RWPE2 (cell line): ENCODE data around the gene LIF.

Experiments
- ATAC-seq: fragments of 200-7000 bp; cut with Tn5 transposase; 3 replicates; pipeline ENCODE4 v1.9.1; 2021; ENCODE audit warnings: low read depth
- DNase-seq: peaks from one replicate; pipeline ENCODE4 v3.0.0-alpha.2; 2020; ENCODE audit warnings: low spot score
- H3K27ac ChIP-seq: fragments of 450-650 bp; 2 replicates; pipeline ENCODE4 v1.5.1; 2017; ENCODE audit warnings: mild to moderate bottlenecking; ENCODE audit not compliant: poor library complexity, severe bottlenecking
- H3K27me3 ChIP-seq: fragments of 250-450 bp; sonication (Bioruptor Pico); 2 replicates; pipeline ENCODE4 v1.5.1; 2021; ENCODE audit warnings: mild to moderate bottlenecking, moderate library complexity; ENCODE audit not compliant: insufficient read depth, poor library complexity, severe bottlenecking
- H3K36me3 ChIP-seq: fragments of 250-450 bp; sonication (Bioruptor Pico); 2 replicates; pipeline ENCODE4 v1.5.1; 2020; ENCODE audit warnings: low read depth, mild to moderate bottlenecking, moderate library complexity
- H3K4me1 ChIP-seq: fragments of 250-450 bp; sonication (Bioruptor Pico); 2 replicates; pipeline ENCODE4 v1.5.1; 2021; ENCODE audit warnings: mild to moderate bottlenecking, moderate library complexity; ENCODE audit not compliant: insufficient read depth, poor library complexity, severe bottlenecking
- H3K4me3 ChIP-seq: fragments of 250-450 bp; sonication (Bioruptor Pico); 2 replicates; pipeline ENCODE4 v1.5.1; 2021; ENCODE audit warnings: mild to moderate bottlenecking, moderate library complexity; ENCODE audit not compliant: severe bottlenecking
- H3K9me3 ChIP-seq: fragments of 250-450 bp; sonication (Bioruptor Pico); 2 replicates; pipeline ENCODE4 v1.5.1; 2021; ENCODE audit warnings: mild to moderate bottlenecking, moderate library complexity; ENCODE audit not compliant: severe bottlenecking
- CTCF ChIP-seq: fragments of 450-650 bp; IDR thresholded peaks from one replicate; pipeline ENCODE4 v1.5.1; 2017; ENCODE audit warnings: mild to moderate bottlenecking, moderate library complexity; ENCODE audit not compliant: poor library complexity, severe bottlenecking

Gene LIF

DNA sequence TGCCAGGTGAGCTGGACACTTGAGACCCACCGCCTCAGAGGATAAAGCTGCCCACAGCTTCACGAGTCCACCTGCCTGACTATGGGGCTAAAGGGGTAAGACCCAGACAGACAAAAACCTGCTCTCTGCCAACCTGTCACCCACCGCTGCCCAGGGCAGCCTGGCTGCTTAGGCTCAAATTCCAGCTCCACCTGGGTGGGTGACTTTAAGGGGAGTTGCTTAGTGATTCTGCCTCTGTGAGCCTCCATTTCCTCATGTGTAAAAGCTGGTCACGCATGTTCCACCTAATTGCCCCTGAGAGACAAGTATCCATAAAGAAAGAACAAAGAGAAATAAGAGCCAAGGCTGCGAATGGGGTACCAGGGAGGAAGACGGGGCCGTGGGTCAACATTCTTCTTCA, 46.5 kb upstream of the LIF start:
- H3K36me3 ChIP-seq: peaks cover 24% of the 10 kb centered on the region
- DNase-seq: no peak
- H3K4me1 ChIP-seq: peaks cover 22% of the 10 kb centered on the region
- ATAC-seq: no peak
- no peaks in the 10 kb centered on the region for H3K9me3 ChIP-seq
- H3K4me3 ChIP-seq: no peak overlapping the region
- TF ChIP-seq CTCF: no peak
- H3K27ac ChIP-seq: no peak overlapping the region
- H3K27me3 ChIP-seq: no peaks in the 10 kb centered on the region

DNA sequence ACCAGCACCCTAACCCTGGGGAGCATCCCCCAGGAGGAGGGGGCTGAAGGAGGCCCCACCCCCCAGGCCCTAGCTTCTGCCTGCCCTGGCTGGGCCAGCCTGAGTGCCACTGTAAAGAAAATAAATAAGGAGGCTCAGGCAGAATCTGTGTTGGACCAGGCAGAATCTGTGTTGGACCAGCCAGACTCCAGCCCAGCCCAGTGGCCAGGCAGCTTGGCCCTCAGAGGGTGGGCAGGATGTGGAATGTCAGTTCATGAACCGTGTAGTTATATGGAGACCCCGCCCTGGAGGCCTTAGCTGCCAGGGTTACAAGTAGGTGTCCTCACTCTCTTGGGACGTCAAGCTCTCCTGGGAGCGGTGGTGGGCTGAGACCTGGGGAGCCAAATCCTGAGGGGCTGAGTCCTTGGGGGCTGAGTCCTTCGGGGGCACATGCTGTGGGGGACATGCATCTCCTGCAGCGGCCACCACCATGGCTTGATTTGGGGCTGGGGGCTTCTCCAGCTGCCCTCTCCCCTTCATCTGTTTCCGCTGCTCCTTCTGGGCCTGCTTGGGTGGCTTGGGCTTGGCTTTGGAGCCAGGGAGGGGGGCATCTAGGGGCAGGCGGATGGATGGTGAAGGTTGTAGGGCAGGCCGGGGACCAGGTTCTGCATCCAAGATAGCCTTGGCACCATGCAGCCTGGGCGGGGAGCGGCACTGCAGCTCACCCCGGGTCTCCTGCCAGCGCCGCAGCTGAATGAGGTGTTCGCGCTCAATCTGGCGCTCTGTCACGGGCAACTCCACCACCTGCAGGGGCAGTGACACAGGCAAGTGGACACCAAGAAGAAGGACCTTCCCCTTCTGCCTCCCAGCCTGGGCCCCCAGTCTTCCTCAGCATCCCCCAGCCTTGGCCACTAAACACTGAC, 45.8 kb upstream of the LIF start:
- H3K27ac ChIP-seq: peak overlapping the region; percentile 79
- DNase-seq (no peak), ATAC-seq (no peak)
- H3K4me1 ChIP-seq: peaks cover 22% of the 10 kb centered on the region
- TF ChIP-seq CTCF: no peak
- H3K4me3 ChIP-seq: no peak overlapping the region
- no peaks in the 10 kb centered on the region for H3K27me3 ChIP-seq
- peaks cover 17% of the 10 kb centered on the region for H3K36me3 ChIP-seq
- H3K9me3 ChIP-seq: no peaks in the 10 kb centered on the region

DNA sequence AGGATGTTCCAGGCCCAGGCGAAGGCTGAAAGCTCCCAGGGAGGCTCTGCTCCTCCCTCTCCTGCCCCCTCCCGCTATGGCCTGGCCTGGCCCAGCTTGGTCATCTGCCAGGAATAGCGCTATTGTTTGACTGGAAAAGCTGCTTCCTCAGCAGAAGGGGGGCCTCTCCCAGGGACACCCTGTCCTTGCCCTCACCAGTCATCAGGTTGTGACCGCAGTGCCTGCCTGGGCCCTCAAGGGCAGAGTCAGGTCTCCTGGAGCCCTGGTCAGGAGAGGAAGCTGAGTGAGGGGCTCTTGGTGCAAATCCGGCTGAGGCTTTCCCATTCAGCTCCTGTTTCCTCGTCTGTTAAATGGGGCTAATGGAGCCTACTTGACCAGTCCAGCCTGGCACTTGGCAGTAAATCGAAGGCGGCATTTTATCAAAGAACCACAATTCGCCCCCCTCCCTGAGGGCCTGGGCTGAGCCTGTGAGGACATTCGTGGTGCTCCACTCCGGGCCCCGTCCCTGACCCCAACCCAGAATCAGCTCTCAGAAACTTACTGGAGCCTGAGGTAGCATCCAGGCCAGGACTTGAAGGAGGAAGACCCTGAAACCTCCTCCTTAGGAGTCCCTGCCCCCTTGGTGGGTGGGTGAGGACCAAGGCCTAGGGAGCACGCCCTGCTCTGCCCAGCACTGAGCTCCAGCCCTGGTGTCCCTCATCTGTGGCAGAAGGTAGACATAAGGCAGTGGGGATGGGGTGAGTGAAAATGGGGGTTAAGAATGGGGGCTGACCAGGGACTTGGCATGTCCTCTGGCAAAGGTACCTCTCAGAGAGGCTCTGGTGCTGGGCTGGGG, 44.7 kb upstream of the LIF start:
- ATAC-seq (peak; percentile 15), DNase-seq (no peak)
- Histone ChIP-seq H3K27ac (peak overlapping the region; percentile 79), H3K36me3 (peaks cover 11% of the 10 kb centered on the region; the same call in 1 of the 2 replicates), H3K4me3 (no peak overlapping the region), H3K4me1 (peaks cover 22% of the 10 kb centered on the region), H3K9me3 (no peaks in the 10 kb centered on the region), H3K27me3 (no peaks in the 10 kb centered on the region)
- TF ChIP-seq CTCF: no peak

GRCh38 chr22:30290342-30291057, 43.9 kb upstream of the LIF start:
- Histone ChIP-seq H3K27me3 (no peaks in the 10 kb centered on the region), H3K36me3 (peaks cover 10% of the 10 kb centered on the region; the same call in 1 of the 2 replicates), H3K4me1 (peaks cover 22% of the 10 kb centered on the region), H3K27ac (peak overlapping the region; percentile 79), H3K9me3 (no peaks in the 10 kb centered on the region), H3K4me3 (no peak overlapping the region)
- peak; percentile 45 for ATAC-seq
- no peak for DNase-seq
- TF ChIP-seq CTCF: no peak
